ENCODE measurements around the gene HMCN1.

DNA sequence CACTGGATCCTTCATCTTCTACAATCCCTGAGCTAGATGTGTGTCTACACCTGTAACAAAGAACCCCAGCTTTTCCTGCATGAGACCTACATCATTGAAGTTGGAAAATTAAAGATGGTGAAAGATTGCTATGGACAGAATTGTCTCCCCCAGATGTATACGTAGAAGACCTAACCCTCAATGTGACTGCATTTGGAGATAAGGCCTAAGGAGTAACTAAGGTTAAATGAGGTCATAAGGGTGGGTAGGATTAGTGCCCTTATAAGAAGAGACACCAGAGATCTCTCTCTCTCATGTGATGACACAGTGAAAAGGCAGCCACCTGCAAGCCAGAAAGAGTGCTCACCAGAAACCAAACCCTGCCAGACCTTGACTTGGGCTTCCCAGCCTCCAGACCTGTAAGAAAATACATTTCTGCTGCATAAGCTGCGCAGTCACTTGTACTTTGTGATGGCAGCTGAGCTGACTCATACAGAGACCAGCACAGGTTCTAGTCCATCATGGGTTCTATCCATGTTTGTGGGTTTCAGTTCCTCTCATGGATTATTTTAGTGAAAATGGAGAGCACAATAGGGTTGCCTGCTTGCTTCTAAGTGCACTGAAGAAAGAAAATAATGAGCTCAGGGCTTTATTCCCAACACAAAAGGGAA lies 460.0 kb downstream of the HMCN1 start:
- TF ChIP-seq, protein P1, sequence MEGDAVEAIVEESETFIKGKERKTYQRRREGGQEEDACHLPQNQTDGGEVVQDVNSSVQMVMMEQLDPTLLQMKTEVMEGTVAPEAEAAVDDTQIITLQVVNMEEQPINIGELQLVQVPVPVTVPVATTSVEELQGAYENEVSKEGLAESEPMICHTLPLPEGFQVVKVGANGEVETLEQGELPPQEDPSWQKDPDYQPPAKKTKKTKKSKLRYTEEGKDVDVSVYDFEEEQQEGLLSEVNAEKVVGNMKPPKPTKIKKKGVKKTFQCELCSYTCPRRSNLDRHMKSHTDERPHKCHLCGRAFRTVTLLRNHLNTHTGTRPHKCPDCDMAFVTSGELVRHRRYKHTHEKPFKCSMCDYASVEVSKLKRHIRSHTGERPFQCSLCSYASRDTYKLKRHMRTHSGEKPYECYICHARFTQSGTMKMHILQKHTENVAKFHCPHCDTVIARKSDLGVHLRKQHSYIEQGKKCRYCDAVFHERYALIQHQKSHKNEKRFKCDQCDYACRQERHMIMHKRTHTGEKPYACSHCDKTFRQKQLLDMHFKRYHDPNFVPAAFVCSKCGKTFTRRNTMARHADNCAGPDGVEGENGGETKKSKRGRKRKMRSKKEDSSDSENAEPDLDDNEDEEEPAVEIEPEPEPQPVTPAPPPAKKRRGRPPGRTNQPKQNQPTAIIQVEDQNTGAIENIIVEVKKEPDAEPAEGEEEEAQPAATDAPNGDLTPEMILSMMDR (IDR thresholded peaks at IDR 0.05): no peak
- no peak for TF ChIP-seq POLR2A (IDR thresholded peaks at IDR 0.05)

Data from heart left ventricle (tissue), 13 donors.